Activated T-helper 1 cell treated with anti-CD3 and anti-CD28 coated beads, Interleukin-2, amount 50 U/mL, for 16 hours (primary cell): ENCODE data around the gene RASSF10.

Experiments used
- DNase-seq, 2 donors: peaks; one replicate each; pipeline ENCODE4 v3.0.0-alpha.2; 2020; ENCODE audit warnings: low read depth in 1 of 2, low spot score in 1 of 2

RASSF10 gene

GRCh38 chr11:13053255-13053917 is 44.3 kb downstream of the RASSF10 start:
- no peak for DNase-seq

GRCh38 chr11:13054278-13054677 is 45.2 kb downstream of the RASSF10 start:
- no peak for DNase-seq

- no peak for DNase-seq
These were observed 46.1 kb downstream of the RASSF10 start for GRCh38 chr11:13055200-13055599.

GRCh38 chr11:13061294-13061990 is 52.3 kb downstream of the RASSF10 start:
- DNase-seq, result no peak
